Measurements from ENCODE around the gene WDR59.
A peak's percentile ranks its signal among the peaks of the same experiment; 100 is the strongest.

WDR59 gene

DNA sequence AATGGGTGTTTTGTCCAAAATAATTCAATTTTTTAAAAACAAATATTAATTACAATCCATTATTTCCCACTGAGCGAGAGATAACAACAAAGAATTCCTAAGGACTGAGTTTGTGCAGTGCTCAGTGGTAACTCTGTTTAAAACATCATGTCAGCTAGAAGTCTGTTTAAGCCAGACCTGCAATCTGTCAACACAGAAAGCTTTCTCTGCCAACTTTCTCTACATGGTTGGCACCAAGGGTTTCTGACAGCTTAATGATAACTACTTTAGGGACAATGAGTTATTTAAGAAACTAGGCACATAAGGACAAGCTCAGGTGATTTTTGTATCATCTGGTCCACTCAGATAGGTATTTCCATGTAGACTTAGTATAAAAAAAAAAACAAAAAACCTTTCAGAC, 81.8 kb downstream of the WDR59 start:
- no peak for DNase-seq (ENCODE audit: low spot score)

DNA sequence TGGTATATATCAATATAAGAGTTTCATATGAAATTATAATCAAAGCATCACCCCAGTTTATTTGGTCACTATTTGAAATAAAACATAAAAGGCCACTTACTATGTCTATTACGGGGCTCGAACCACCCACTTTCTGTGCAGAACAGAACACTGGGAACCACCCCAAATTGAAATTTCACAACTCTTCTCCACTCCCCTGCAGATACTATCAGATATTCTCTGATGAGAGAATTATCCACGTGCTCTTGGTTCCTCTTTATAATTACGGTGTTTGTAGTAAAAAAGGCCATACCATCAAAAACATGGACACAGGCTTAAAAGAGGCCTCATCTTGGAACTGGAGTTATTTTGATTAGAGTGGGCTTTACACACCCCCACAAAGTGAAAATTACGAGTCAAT, 82.8 kb downstream of the WDR59 start:
- DNase-seq (ENCODE audit: low spot score) = no peak

DNA sequence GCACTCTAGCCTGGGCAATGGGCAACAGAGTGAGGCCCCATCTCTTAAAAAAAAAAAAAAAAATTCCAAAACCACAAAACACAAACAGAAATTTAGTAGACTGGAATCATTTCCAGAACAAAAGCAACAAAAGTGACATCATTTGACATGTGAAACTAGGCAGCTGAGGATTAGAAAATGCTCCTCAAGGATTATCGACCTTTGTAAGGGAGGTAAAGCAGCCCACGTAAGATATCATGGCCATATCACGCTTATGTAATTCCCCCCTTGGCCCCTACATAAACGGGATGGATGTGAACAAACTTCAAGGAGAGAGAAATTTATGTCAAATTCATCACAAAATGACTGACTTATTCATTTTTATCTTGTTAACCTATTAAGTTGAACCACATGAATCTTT, 83.3 kb downstream of the WDR59 start:
- DNase-seq (ENCODE audit: low spot score) = no peak

DNA sequence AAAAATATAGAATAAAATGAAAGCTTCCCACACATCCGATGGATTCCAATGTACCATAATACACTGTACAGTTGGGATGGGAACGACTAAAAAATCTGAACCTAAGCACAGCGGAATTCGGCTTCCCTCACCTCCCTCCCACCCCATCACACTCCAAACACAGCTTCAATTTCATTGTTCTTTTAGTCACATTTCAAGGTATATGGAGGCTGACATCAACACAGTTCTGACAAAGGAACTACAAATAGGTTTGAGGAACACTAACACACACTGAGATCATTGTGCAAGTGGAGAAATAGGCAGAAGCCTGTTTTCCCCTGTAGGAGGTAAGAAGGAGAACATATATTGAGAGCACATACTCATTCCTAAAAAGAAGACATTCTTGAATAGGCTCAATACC, 85.1 kb downstream of the WDR59 start:
- no peak for DNase-seq (ENCODE audit: low spot score)

DNA sequence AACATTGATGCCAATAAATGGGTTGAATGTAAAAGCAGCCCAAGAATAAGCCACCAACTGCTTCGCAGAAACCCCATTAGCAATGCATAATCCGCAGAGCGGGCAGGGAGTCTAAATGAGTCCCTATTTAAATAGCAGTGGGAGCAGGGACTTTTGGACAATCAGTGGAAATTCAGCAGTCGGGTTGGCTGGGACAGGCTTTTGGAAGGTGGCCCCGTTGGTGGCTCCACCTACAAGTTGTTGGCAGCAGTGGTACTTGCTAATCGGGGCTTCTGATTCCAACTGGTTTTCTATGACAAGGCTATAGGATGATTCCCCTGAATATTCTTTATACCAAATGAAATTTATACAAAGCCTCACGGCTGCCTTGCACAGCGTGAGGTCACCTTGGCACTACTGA, 86.3 kb downstream of the WDR59 start:
- no peak for DNase-seq (ENCODE audit: low spot score)

DNA sequence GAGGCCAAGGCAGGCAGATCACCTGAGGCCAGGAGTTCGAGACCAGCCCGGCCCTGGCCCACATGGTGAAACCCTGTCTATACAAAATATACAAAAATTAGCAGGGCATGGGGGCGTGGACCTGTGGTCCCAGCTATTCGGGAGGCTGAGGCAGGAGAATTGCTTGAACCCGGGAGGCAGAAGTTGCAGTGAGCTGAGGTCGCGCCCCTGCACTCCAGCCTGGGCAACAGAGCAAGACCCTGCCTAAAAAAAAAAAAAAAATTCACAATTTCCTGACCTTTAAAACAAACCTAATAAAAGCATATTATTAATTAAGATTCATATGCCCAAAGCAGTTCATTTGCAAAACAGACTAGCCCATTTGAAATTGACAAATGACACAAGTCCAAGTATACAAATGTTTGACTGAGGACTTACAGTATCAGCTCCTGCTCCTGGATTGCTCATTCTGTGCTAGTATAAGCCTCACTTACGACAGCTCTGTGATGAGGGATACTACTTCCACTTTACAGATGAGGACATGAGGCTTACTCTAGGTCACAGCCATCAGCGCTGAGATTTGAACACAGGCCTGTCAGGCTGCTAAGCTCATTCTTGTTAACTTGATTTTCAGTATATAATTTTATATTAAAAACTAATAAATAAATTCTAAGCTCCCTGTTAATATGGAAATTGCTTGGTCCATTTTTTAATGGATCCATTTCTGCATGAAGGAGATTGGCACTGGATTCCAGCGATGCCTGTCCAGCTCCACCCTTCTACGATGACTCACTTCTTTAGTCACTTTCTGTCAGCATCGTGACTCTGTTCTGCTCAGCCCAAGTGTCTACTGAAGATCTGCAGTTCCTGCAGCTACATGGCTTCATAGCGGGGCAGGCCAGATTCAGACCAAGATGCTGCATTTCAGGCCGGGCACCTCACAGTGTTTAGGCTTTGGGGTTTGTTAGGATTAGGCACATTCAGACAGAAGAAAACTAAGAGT, 88.2 kb downstream of the WDR59 start:
- DNase-seq (ENCODE audit: low spot score) = peak; percentile 2

DNA sequence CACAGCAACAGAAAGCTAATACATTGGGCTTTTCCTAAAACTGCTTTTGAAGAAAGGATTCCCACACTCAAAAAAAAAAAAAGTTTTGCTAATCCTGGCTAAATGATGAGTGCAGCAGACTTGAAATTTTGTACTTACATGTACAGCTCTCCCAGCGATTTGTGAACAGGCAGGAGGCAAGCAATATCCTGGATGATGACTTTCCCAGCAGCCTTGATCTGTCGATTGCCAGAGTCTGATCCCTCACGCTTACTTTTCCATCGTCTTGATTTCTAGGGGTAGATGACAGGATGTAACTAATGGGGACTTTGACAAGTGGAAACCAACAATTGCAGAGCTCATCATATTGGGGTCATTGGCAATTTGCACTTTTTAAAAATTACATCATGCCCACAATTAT, 91.4 kb downstream of the WDR59 start:
- DNase-seq (ENCODE audit: low spot score) = no peak

DNA sequence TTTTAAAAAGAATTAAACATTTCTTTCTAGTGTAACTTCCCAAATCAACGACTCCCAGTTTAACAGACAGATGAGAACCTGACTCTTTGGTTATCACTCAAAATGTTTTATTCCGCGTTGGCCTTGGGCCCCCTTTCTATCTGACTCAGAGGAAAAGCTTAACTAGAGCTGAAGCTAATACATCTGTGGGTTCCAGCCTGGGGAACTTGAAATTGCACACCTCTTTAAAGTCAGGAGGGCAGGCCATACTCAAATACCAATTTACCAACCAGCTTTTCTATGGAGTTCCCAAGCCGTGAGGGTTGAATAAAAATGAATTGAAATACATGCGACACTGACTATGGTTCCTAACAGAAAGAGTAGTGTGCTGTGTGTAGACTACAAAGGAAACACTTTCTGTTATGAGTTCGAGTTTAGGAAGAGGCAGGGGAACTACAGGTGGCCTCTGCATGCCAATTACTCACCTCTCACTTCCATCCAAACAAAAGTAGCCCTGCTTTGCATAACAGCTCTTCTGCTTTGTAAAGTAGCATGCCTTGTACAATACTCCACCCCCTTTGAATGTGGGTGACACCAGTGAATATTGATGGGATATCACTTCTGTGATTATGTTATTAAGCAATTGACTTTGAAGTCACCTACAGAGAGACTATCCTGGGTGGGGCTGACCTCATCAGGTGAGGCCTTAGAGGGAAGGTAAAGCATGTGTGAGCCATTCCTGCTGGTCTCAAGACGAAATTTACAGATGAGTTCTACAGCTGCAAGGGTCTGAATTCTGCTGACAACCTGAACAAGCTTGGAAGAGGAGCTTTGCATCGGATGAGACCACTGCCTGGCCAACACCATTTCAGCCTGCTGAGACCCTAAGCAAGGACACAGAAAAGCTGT, 92.1 kb downstream of the WDR59 start:
- DNase-seq (ENCODE audit: low spot score) = no peak

DNA sequence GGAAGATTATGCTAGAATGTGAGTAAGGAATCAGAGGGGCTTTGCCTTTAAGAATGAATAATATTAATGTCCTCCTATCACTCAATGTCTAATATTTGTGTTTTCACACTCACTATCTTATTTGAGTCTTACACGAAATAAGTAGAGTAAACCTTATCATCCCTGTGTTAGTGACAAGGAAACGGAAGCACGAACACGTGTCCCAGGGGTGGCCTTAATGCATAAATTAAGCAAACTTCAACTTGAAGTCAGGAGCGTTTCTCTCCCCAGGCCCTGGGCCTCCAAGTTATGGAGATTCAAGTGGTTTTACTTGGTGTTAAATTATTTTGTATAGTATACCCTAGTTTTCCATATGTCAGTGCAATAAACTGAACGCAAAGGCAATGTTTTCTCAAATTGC, 96.0 kb downstream of the WDR59 start:
- DNase-seq (ENCODE audit: low spot score) = no peak

DNA sequence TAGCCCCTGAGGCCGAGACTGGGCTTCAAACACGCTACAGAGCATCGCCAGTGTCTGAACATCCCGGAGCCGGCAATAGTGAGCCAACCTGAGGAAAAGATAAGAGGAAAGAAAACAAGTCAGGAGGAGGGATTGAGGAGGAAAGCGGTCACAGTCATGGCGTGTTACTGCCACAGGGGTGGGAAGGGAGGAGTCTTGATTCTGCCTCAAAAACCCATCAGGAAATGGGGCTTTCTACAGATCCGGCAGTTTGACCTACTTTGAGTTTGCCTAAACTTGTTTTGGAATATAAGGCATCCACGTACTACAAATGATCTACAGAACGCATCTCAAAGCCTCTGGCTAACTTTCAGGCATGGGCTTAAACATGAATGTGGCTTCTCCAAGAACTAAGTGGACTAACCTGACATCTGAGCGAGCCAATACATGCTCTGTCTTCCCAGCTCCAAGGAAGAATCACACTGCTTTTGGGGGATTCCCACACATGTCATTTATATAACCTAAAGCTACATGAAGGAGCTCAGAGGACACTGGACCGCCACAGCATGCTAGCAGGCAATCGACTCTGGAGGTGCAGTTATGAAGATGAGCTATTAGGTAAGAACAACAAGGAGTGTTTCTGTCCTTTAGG, 96.6 kb downstream of the WDR59 start:
- no peak for DNase-seq (ENCODE audit: low spot score)

DNA sequence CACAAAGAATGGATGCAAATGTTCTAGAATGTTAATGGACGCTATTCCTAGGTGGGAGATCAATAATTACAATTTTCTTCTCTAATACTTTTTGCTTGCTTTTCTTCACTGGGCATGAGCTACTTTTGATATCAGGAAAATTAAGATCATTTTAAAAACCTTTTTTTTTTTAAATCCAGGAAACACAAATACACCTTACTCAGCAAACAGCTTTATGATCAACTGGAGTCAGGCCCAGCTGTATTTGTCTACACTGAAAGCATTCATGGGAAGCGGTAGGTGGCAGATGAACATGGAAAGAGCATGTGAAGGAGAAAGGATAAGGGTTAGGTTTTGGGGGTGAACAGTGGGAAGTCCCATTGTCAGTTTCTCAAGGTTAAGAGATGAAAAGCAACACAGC, 97.8 kb downstream of the WDR59 start:
- DNase-seq (ENCODE audit: low spot score) = no peak

DNA sequence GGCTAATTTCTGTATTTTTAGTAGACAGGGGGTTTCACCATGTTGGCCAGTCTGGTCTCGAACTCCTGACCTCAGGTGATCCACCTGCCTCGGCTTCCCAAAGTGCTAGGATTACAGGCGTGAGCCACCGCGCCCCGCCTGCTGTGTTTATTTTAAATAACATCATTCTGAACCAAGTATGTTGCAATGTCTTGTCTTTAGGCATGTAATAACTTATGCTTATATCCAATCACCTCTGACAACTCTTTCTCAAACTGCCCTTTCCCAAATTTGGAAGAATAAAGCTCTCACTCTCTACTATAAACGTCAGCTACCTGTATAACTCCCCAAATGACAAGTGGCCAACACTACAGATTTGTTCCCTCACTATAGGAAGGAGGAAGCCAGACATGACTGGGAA, 107.2 kb downstream of the WDR59 start:
- no peak for DNase-seq (ENCODE audit: low spot score)

DNA sequence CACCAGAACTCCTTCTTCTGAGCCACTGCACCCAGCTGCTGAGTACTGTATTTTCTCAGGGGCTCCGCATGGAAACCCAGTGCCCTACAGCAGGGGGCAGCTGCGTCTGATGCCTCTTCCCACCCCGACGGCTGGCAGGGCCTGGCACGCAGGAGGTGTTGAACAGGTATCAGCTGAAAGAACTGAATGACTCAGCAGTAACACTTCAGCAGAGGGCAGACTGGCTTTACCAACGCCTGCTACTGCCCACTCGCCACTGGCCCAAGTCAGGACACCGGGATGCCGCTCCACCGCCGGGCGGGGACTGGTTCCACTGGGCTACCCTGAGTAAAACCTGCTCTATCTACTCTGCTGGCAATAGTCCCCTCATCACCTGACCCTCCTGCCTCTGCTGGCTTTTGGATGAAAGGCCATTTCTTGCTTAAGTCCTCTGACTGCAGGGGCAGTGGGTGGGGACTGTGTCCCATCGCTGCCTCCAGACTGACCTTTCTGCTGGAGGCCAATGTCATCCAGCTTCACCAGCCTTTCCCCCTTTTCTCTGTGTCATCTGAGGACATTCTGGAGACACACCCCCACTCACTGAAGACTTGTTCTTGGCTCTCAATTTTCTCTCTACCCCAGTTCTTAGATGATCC, 109.9 kb downstream of the WDR59 start:
- DNase-seq (ENCODE audit: low spot score) = no peak

DNA sequence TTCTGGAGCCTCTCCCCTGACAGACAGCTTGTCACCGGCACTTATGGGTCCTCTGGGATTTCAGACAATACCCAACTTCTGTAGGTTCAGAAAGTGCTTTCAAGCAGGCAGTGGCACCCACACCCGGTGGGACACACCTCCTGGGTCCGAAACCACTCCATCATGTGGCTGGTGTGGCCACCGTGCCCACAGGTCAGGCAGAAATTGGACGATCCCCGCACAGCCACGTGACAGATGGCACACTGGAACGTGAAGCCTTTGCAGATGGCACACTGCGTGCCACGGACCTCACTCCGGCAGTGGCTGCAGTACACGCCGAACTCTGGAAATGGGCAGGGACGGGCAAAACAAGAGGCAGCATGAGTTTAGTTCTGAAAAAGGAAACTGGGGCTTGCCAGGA, 110.8 kb downstream of the WDR59 start:
- DNase-seq (ENCODE audit: low spot score) = no peak

DNA sequence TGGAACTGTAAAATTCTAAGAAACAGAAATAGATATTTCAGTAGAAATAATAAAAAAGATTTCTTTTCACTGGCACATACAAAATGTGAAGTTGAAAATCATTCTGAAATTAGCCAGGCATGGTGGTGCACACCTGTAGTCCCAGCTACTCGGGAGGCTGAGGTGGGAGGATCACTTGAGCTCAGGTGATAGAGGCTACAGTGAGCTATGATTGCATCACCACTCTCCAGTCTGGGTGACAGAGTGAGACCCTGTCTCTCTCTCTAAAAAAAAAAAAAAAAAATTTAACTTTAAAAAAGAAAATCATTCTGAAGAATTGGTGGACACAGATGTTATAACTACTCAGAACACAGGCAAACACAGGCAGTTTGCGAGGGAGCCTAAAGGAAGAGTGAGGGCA, 112.6 kb downstream of the WDR59 start:
- no peak for DNase-seq (ENCODE audit: low spot score)

DNA sequence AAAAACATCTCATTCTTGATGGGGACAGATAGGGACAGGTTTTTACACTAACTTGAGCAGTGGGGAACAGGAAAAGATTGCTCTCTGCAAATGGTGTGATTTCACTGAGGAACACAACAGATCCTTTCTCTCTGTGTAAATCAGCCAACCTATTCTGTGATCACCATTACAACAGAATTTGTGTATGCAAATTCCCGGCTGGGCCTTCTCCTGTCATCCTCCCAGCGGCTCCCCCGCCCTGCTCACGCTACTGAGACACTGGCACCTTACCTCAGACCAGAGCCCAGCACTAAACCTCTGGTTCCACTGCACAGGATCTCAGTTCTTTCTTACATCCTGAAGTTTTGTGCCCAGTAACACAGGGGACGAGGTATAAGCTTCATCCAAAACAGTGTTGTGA, 113.3 kb downstream of the WDR59 start:
- DNase-seq (ENCODE audit: low spot score) = no peak

DNA sequence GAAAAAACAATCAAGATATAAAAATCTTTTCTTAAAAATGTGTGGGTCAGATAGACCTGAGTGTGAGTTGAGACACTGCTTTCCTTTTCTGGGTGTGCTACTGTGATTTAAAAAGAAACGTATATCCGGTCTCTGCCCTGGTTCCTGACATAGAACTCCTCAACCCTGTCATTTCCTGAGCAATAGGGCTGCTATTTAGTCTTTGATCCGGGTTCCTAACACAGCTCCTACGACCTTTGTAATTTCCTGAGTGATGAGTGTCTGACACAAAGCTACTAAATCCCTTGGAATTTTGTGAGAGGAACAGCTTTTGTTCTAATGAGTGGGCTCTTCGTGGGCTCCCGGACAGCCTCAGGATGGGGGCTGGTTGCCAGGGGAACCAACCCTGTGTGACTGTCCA, 116.4 kb downstream of the WDR59 start:
- no peak for DNase-seq (ENCODE audit: low spot score)

DNA sequence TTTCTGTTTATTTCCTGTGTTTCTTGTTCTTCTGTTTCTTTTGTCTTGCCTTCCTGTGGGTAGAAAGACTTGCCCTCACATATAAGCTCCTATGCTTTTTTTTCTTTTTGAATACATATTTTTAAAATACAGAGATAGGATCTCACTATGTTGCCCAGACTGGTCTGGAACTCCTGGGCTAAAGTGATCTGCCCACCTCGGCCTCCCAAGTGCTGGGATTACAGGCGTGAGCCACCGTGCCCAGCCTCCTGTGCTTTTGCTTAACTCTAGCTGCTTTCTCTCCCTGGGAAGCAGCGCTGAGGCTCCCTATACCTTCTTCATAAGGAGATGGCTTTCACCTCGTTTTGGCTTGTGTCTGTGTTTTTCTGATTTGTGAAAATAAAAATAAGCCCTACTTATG, 116.9 kb downstream of the WDR59 start:
- DNase-seq (ENCODE audit: low spot score) = no peak

DNA sequence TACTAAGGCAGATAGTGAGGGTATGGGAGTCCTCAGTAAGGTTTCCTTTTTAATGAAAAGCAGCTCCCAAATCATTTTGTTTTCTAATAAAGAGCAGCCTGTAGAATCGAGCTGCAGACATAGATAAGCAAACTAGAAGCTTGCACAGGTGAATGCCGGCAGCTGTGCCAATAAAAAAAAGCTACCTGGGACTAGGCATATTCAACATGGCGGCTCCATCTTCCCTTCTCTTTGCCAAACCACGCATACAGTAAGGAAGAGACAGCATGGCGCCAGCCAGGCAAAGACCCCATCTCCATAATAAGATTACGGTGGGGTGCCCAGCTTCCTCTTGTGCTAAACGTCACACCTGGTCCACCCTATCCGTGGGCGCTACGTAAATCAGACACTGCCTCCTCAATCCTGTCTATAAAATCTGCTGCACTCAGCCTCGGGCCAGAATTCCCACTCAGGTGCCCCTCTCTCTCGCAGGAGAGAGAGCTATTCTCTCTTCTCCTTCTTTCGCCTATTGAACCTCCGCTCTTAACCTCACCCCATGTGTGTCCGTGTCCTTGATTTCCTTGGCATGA, 117.6 kb downstream of the WDR59 start:
- no peak for DNase-seq (ENCODE audit: low spot score)

DNA sequence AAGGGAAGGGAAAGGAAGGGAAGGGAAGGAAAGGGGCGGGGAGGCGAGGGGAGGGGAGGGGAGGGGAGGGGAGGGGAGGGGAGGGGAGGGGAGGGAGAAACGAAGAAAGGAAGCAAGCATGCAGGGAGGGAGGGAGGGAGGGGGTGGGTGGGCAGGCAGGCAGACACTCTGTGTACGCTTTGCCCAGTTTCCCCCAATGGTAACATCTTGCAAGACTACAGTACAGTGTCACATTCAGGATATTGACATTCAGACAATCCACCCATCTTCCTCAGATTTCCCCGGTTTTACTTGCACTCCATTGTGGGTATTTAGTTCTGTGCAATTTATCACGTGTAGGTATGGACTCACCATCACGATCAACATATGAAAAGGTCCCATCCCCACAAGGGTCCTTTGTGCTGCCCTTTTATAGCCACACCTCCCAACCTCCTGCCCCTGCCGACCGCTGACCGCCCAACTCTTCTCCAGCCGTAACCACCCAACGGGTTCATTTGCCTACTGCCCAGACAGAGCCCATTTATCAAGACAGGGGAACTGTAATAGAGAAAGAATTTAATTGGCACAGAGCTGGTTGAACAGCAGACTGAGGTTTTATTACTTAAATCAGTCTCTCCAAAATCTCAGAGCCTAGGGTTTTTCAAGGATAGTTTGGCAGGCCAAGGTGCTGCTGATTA, 118.9 kb downstream of the WDR59 start:
- no peak for DNase-seq (ENCODE audit: low spot score)

DNA sequence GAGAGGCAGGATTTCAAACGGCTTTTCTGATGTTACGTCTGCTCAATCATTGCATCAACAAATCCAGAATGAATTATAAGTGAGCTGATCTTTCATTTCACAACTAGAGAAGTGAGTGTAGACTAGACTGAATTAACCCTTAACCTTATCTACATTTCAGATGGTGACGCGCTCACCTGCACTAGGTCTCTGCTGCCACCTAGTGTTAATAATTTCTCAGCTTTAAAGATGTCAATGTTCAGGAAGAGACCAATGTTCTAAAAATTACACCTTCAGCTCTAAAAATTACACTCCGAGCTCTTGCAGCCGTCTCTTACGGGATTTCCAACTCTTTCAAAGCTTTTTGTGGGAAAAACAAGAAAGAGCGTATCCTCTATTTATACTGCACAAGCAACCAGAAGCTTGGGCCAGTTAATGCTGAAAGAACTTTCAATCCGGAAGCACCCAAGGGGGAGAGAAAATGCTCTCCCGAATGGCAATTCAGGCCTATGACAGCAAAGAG, 122.1 kb downstream of the WDR59 start:
- peak; percentile 65 for DNase-seq (ENCODE audit: low spot score)
